HEK293T (cell line): ENCODE data around the gene OOSP3.

Source experiments
- FOXM1 ChIP-seq: fragments of 450-650 bp; IDR thresholded peaks from 2 replicates; pipeline ENCODE4 v1.6.1; 2017; ENCODE audit warnings: mild to moderate bottlenecking, borderline replicate concordance
- LEF1 ChIP-seq: fragments of 450-650 bp; IDR thresholded peaks from 2 replicates; pipeline ENCODE4 v1.6.1; 2017; ENCODE audit warnings: mild to moderate bottlenecking, borderline replicate concordance
- SP1 ChIP-seq: fragments of 450-650 bp; IDR thresholded peaks from 2 replicates; pipeline ENCODE4 v1.6.1; 2017
- TARDBP ChIP-seq: fragments of 450-650 bp; IDR thresholded peaks from 2 replicates; pipeline ENCODE4 v1.6.1; 2016

- TF ChIP-seq FOXM1: no peak
- TF ChIP-seq TARDBP: no peak
- TF ChIP-seq LEF1: no peak
- TF ChIP-seq SP1: no peak
These were observed 60.1 kb downstream of the OOSP3 start for GRCh38 chr11:59938718-59939117.
